Stomach smooth muscle (tissue), 2 donors: ENCODE data around the gene FCGBP.

Source experiments
- H3K27ac ChIP-seq: one replicate; pipeline ENCODE4 v1.7.0; 2013; ENCODE audit warnings: mild to moderate bottlenecking, low read length, inconsistent platforms
- H3K27me3 ChIP-seq, 2 donors: one replicate each; pipeline ENCODE4 v1.7.0; 2013; ENCODE audit warnings: low read length in 2 of 2; ENCODE audit not compliant: insufficient read depth in 2 of 2, control insufficient read depth in 1 of 2
- H3K36me3 ChIP-seq, 2 donors: one replicate each; pipeline ENCODE4 v1.7.0; 2013; ENCODE audit warnings: low read length in 2 of 2; ENCODE audit not compliant: control insufficient read depth in 2 of 2, insufficient read depth in 2 of 2
- H3K4me1 ChIP-seq: one replicate; pipeline ENCODE4 v1.7.0; 2013; ENCODE audit warnings: low read length; ENCODE audit not compliant: control insufficient read depth, insufficient read depth
- H3K4me3 ChIP-seq, 2 donors: one replicate each; pipeline ENCODE4 v1.7.0; 2013; ENCODE audit warnings: low read length in 2 of 2
- H3K9ac ChIP-seq, 2 donors: one replicate each; pipeline ENCODE4 v1.7.0; 2013; ENCODE audit warnings: low read length in 2 of 2, mild to moderate bottlenecking in 1 of 2
- H3K9me3 ChIP-seq, 2 donors: one replicate each; pipeline ENCODE4 v1.7.0; 2013; ENCODE audit warnings: low read length in 2 of 2; ENCODE audit not compliant: control insufficient read depth in 2 of 2
- donor health status: healthy.
- donor health status: Pancreatic carcinoma.

Gene FCGBP

GRCh38 chr19:39934584-39935363 lies at the start of gene FCGBP:
FCGBP (minus strand) TSS chr19:39934634.
- H3K9ac ChIP-seq = no peak within 1 kb of the TSS
- H3K27me3 ChIP-seq = peaks cover 0 to 4% of the 10 kb centered on the region in 2 donors
- H3K9me3 ChIP-seq = no peaks in the 10 kb centered on the region
- H3K4me1 ChIP-seq = no peaks in the 10 kb centered on the region
- no peak within 1 kb of the TSS for H3K27ac ChIP-seq
- H3K4me3 ChIP-seq = no peak within 1 kb of the TSS
- H3K36me3 ChIP-seq = no peaks in the 10 kb centered on the region

- Histone ChIP-seq H3K9ac (no peak overlapping the region), H3K36me3 (peaks cover 20 to 26% of the 10 kb centered on the region in 2 donors), H3K9me3 (peaks cover 0 to 6% of the 10 kb centered on the region in 2 donors), H3K27ac (no peak overlapping the region), H3K4me1 (no peaks in the 10 kb centered on the region), H3K27me3 (no peaks in the 10 kb centered on the region), H3K4me3 (no peak overlapping the region)
Measured at GRCh38 chr19:39983695-39984300, 49.4 kb upstream of the FCGBP start.

- Histone ChIP-seq H3K27me3 (no peaks in the 10 kb centered on the region), H3K9me3 (peaks cover 0 to 6% of the 10 kb centered on the region in 2 donors), H3K4me1 (no peaks in the 10 kb centered on the region), H3K4me3 (no peak overlapping the region), H3K36me3 (peaks cover 28 to 35% of the 10 kb centered on the region in 2 donors), H3K27ac (no peak overlapping the region), H3K9ac (no peak overlapping the region)
Measured at GRCh38 chr19:39982883-39983282, 48.4 kb upstream of the FCGBP start.

GRCh38 chr19:39974377-39975155 lies 40.1 kb upstream of the FCGBP start:
- H3K36me3 ChIP-seq = peaks cover 41 to 43% of the 10 kb centered on the region in 2 donors
- H3K9ac ChIP-seq = no peak overlapping the region
- H3K27ac ChIP-seq = no peak overlapping the region
- no peaks in the 10 kb centered on the region for H3K9me3 ChIP-seq
- peaks cover 19% of the 10 kb centered on the region for H3K4me1 ChIP-seq
- no peaks in the 10 kb centered on the region for H3K27me3 ChIP-seq
- no peak overlapping the region for H3K4me3 ChIP-seq

GRCh38 chr19:39971380-39972035 lies 37.1 kb upstream of the FCGBP start:
- Histone ChIP-seq H3K27me3 (no peaks in the 10 kb centered on the region), H3K9me3 (no peaks in the 10 kb centered on the region), H3K4me3 (peak overlapping the region; percentile 72 to 93), H3K27ac (peak overlapping the region; percentile 87), H3K36me3 (peaks cover 23 to 27% of the 10 kb centered on the region in 2 donors), H3K4me1 (peaks cover 19% of the 10 kb centered on the region), H3K9ac (peak overlapping the region; percentile 97 to 98)

GRCh38 chr19:39970675-39971379 lies 36.4 kb upstream of the FCGBP start, which contains the start of gene PSMC4:
PSMC4 (plus strand) TSS chr19:39971165; CDS start chr19:39971203, 38 bp downstream.
- H3K9ac ChIP-seq = peak within 1 kb of the TSS; percentile 97 to 98
- peak within 1 kb of the TSS; percentile 87 for H3K27ac ChIP-seq
- H3K4me3 ChIP-seq = peak within 1 kb of the TSS; percentile 72 to 93
- H3K9me3 ChIP-seq = no peaks in the 10 kb centered on the region
- H3K4me1 ChIP-seq = peaks cover 19% of the 10 kb centered on the region
- H3K36me3 ChIP-seq = peaks cover 23 to 27% of the 10 kb centered on the region in 2 donors
- H3K27me3 ChIP-seq = no peaks in the 10 kb centered on the region

GRCh38 chr19:39970425-39970674 lies 35.9 kb upstream of the FCGBP start:
- Histone ChIP-seq H3K36me3 (peaks cover 23% of the 10 kb centered on the region in 2 donors), H3K27me3 (no peaks in the 10 kb centered on the region), H3K4me3 (peak overlapping the region; percentile 72 to 93), H3K4me1 (peaks cover 19% of the 10 kb centered on the region), H3K27ac (peak overlapping the region; percentile 87), H3K9ac (peak overlapping the region; percentile 95 to 98), H3K9me3 (no peaks in the 10 kb centered on the region)

GRCh38 chr19:39969681-39970424 lies 35.4 kb upstream of the FCGBP start:
- Histone ChIP-seq H3K27me3 (no peaks in the 10 kb centered on the region), H3K36me3 (peaks cover 21 to 22% of the 10 kb centered on the region in 2 donors), H3K4me3 (peak overlapping the region; percentile 72 to 93), H3K9me3 (no peaks in the 10 kb centered on the region), H3K4me1 (peaks cover 19% of the 10 kb centered on the region), H3K27ac (peak overlapping the region; percentile 87), H3K9ac (peak overlapping the region; percentile 95 to 98)

- H3K36me3 ChIP-seq = peaks cover 15 to 16% of the 10 kb centered on the region in 2 donors
- no peak overlapping the region for H3K9ac ChIP-seq
- no peaks in the 10 kb centered on the region for H3K9me3 ChIP-seq
- peaks cover 19% of the 10 kb centered on the region for H3K4me1 ChIP-seq
- H3K27me3 ChIP-seq = no peaks in the 10 kb centered on the region
- no peak overlapping the region for H3K4me3 ChIP-seq
- no peak overlapping the region for H3K27ac ChIP-seq
Measured at GRCh38 chr19:39969266-39969665, 34.8 kb upstream of the FCGBP start.
